GM19025 (cell line): Measurements from ENCODE around the gene MTX1.

ENCODE experiments used
- ATAC-seq: cut with Tn5 transposase; IDR thresholded peaks from one replicate; pipeline ENCODE4 v1.9.1; 2021; ENCODE audit warnings: mild to moderate bottlenecking, low read depth, moderate library complexity; ENCODE audit not compliant: unreplicated experiment

MTX1 gene

GRCh38 chr1:155174324-155175280 is 33.9 kb upstream of the MTX1 start:
- ATAC-seq = no peak

- ATAC-seq = no peak
Observed at GRCh38 chr1:155175281-155175926, 33.1 kb upstream of the MTX1 start.

- ATAC-seq = no peak
Observed at GRCh38 chr1:155175927-155176371, 32.5 kb upstream of the MTX1 start.

- ATAC-seq = no peak
Observed at GRCh38 chr1:155176544-155177071, 31.9 kb upstream of the MTX1 start.

- no peak for ATAC-seq
Observed at GRCh38 chr1:155177192-155177917, 31.1 kb upstream of the MTX1 start.

GRCh38 chr1:155177918-155178281 is 30.6 kb upstream of the MTX1 start:
- no peak for ATAC-seq

GRCh38 chr1:155178441-155179111 is 29.9 kb upstream of the MTX1 start:
- ATAC-seq = no peak

GRCh38 chr1:155179112-155180031 is 29.1 kb upstream of the MTX1 start:
- ATAC-seq = no peak

- no peak for ATAC-seq
Observed at GRCh38 chr1:155181371-155182051, 27.0 kb upstream of the MTX1 start.

- no peak for ATAC-seq
Observed at GRCh38 chr1:155182052-155182550, 26.4 kb upstream of the MTX1 start.

- ATAC-seq = no peak
Observed at GRCh38 chr1:155183775-155184221, 24.7 kb upstream of the MTX1 start.

GRCh38 chr1:155184351-155184811 is 24.1 kb upstream of the MTX1 start:
- ATAC-seq = no peak

GRCh38 chr1:155184835-155185782 is 23.4 kb upstream of the MTX1 start:
- ATAC-seq = peak; percentile 85

- ATAC-seq = no peak
Observed at GRCh38 chr1:155185783-155186066, 22.8 kb upstream of the MTX1 start.

- no peak for ATAC-seq
Observed at GRCh38 chr1:155186067-155186793, 22.3 kb upstream of the MTX1 start.

GRCh38 chr1:155186794-155187455 is 21.6 kb upstream of the MTX1 start:
- no peak for ATAC-seq
